COLO829 (cell line): Measurements from ENCODE around the gene MGMT.

Experiments
- DNase-seq: peaks from one replicate; pipeline ENCODE4 v3.0.0; 2012; ENCODE audit warnings: low spot score

The MGMT gene

DNA sequence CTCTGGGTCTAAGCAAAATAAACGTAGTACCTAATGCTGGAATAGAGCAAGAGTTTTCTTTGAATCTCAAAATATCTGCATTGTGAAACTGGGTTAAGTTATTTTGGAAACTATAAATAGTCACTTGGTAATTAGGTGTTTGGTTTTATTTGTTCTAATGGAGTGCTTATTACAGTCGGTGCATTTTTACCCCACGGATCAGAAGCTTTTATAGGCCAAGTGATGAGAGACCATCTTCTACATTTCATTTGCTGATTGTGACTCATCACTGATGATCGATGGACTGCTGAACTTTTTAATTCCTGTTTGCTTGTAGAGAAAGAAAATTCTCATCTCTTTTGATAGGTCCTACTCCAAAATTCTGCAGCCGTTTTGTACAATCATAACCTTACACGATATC lies 28.2 kb downstream of the MGMT start:
- no peak for DNase-seq

DNA sequence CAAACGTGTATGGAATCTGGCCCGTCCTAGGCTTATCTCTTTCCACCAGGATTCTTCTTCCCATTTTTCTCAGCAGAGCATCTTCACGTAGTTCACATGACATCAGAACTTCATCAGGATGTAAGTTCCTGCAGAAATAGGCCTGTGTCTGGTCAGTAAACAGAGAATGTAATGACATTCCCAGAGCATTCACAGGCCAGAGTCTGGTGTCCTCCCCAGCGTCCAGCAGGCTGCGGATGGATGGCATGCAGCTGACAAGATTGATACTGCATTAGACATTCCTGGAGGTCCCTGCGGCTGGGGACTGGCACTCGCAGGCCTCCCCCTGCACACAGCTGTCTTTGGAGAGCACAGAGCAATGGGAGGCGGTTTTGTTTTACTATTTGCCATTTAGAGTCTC lies 28.7 kb downstream of the MGMT start:
- DNase-seq = no peak

DNA sequence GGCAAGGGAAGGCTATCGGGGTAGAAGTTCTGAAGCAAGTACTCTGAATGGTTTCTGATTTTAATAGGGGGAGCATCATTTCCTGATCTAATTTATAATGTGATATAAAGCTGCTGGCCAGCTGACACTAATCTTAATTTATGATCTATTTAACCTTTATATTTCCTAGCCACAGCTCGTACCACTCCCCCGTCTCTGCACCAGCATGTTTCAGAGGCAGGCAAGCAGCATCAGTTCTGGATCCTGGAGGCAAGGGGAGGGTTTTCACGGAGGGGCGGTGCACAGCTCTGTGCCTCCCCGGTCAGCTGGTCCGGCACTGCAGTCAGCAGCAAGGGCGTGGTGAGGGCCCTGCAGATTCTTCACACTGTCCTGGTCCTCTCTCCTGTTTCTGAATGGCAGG lies 30.0 kb downstream of the MGMT start:
- no peak for DNase-seq

- no peak for DNase-seq
These were observed 31.6 kb downstream of the MGMT start for GRCh38 chr10:129498680-129499079.

GRCh38 chr10:129500617-129501339 lies 33.7 kb downstream of the MGMT start:
- no peak for DNase-seq

- DNase-seq = no peak
These were observed 34.8 kb downstream of the MGMT start for GRCh38 chr10:129501652-129502436.

- DNase-seq = no peak
These were observed 35.4 kb downstream of the MGMT start for GRCh38 chr10:129502448-129502847.

GRCh38 chr10:129505500-129506075 lies 38.5 kb downstream of the MGMT start:
- DNase-seq = no peak

DNA sequence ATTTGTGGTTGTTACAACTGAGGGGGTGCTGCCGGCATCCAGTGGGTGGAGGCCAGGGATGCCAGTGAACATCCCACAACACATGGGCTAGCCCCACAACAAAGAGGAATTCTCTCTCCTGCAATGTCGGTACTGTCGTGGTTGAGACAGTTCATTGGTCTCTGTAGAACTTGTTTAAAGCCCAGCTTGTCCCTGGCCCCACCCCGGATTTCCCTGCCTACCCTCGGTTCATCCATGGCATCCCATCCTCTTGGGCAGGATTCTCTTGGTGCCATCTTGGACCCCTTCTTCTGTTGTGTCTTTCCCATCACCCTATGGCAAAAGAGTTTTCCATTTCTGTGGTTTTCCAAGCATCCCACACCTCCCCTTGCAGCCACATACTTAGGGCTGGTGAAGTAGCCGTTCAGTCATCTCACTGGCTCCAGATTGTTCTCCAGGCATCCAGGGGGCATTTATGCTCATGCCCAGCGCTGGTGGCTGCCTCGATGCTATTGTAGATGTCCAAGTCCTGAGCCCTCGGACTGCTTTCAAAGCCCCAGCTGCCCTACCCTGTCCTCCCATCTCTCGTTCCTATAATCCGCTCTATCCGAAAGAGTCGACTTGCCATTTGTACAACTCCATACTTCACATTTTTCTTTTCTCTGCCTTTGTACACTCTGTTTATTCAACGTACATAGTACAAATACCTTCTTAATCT lies 39.2 kb downstream of the MGMT start:
- no peak for DNase-seq

- DNase-seq = no peak
These were observed 40.3 kb downstream of the MGMT start for GRCh38 chr10:129507216-129507889.

GRCh38 chr10:129509155-129509554 lies 42.1 kb downstream of the MGMT start:
- no peak for DNase-seq

DNA sequence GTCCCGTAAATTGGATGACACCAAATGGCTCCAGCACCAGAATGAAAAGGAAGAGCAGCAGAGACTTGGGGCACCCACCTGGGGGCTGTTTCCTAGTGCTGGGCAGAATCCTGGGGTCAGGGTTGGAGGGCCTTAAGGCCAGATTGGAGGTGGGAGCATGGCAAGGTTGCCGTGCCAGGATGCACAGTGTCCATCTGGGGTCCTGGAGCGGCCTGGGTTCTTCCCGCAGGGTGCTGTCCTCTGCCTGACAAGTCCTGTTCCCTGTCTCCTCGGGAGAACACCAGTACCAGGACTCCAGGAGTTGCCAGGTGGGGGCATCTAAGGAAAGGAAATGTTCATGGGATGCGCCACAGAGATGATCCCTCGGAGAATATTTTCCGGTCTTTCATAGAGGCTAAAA lies 42.8 kb downstream of the MGMT start:
- no peak for DNase-seq

GRCh38 chr10:129511086-129511485 lies 44.0 kb downstream of the MGMT start:
- no peak for DNase-seq

- DNase-seq = no peak
These were observed 44.7 kb downstream of the MGMT start for GRCh38 chr10:129511758-129512157.

DNA sequence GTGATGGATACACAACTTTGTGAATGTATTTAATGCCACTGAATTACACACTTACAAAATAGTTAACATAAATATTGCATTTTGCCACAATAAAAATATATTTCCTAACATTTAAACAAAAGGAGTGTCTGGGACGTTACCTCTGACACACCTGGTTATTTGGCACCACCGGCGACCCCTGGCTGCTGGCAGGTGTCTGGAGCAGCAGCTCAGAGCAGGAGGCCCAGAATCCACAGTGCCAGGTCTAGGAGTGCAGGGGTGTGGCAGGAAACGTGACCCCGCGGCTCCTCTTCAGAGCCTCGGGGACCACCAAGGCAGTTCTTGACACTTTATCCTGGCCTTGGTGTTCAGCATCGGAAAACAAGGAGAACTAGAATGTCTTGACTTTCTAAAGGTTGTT lies 46.3 kb downstream of the MGMT start:
- no peak for DNase-seq

DNA sequence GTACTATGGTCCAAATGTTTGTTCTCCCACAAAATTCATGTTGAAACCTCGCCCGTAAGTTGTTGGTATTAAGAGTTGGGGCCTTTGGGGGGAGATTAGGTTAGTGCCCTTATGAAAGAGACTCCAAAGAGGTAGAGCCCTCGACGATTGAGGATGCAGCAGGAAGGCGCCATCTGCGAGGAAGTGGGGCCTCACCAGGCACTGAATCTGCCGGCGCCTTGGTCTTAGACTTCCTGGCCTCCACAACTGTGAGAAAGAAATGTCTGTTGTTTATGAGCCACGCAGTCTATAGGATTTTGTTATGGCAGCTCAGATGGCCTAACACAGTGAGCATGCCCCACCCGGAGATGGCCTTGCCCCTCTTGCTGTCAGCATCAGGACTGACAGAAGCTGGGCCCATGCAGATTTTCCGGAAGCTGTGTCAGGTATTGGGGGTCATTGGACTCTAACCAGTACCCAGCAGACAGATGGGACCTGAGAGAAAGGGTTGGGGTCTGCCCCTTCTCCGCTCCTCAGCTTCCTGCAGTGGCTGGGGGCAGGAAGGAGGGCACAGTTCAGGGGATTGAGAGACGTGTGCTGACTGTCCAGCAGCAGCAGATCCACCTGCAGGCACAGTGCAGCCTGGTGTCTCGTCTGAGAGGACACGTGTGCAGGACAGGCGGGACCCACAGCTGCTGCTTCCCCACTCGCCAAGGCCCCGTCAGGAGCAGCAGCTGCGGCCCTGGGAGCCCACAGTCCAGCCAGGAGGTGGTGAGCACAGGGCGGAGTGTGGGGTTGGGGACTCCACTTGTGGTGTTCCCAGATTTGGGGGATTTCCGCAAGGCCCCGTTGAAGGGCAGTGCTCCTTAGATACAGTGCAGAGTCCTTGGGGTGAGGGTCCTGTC lies 47.8 kb downstream of the MGMT start:
- no peak for DNase-seq

- no peak for DNase-seq
These were observed 50.0 kb downstream of the MGMT start for GRCh38 chr10:129516846-129517679.

DNA sequence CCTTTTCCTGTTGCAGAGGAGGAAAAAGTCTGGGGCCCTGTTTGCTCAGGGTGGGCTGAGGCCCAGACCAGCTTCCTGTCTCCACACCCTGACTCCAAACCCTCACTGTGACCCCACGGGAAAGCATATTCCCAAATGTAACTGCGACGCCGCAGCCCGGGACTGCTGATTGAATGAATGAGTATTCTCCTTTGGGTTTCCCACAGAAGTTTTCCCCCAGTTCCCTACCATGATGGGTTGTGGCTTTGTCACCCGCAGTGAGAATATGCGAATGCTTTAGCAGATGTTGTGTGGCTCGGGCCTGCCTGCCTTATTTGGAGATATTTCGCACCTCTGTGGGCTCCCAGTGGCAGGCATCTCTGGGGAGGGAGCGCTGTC lies 50.6 kb downstream of the MGMT start:
- DNase-seq = no peak

GRCh38 chr10:129518793-129519192 lies 51.8 kb downstream of the MGMT start:
- no peak for DNase-seq

GRCh38 chr10:129520440-129521080 lies 53.5 kb downstream of the MGMT start:
- DNase-seq = no peak
